ENCODE measurements around the gene POMP. TPM values are rescaled to one million over a fixed set of nuclear protein-coding genes. Genes with fewer than 3 reads are reported as not detected.

POMP gene
- total RNA-seq, 1 donor from 2014 or later: 23.8 TPM

GRCh38 chr13:28707629-28708427, 48.9 kb downstream of the POMP start:
- no peak for TF ChIP-seq POLR2AphosphoS5 (IDR thresholded peaks at IDR 0.05; ENCODE audit: insufficient read depth in 1 of 2, low read depth in 1 of 2)
- TF ChIP-seq POLR2A (IDR thresholded peaks at IDR 0.05): no peak
- no peak for TF ChIP-seq CTCF (IDR thresholded peaks at IDR 0.05)
- no peaks in the 10 kb centered on the region for H3K9me3 ChIP-seq
- DNase-seq (ENCODE audit: extremely low spot score in 2 of 2): no peak

GRCh38 chr13:28710161-28710560, 51.2 kb downstream of the POMP start:
- H3K4me3 ChIP-seq: no peak overlapping the region
- no peaks in the 10 kb centered on the region for H3K9me3 ChIP-seq
- no peak overlapping the region for H3K27ac ChIP-seq
- no peaks in the 10 kb centered on the region for H3K4me1 ChIP-seq
- TF ChIP-seq POLR2A (IDR thresholded peaks at IDR 0.05) (no peak), POLR2AphosphoS5 (IDR thresholded peaks at IDR 0.05; ENCODE audit: insufficient read depth in 1 of 2, low read depth in 1 of 2) (no peak), CTCF (IDR thresholded peaks at IDR 0.05) (no peak)
- DNase-seq (ENCODE audit: extremely low spot score in 2 of 2): no peak
- H3K27me3 ChIP-seq: no peaks in the 10 kb centered on the region
- intact Hi-C loops (cut with DNase I): no loop called here
- peaks cover 0 to 2% of the 10 kb centered on the region in 2 donors for H3K36me3 ChIP-seq

More at GRCh38 chr13:28707629-28708427, 48.9 kb downstream of the POMP start:
- Histone ChIP-seq H3K4me3 (no peak overlapping the region), H3K27ac (no peak overlapping the region), H3K27me3 (no peaks in the 10 kb centered on the region), H3K4me1 (no peaks in the 10 kb centered on the region), H3K36me3 (peaks cover 0 to 2% of the 10 kb centered on the region in 2 donors)
- intact Hi-C loops (cut with DNase I): no loop called here

- Histone ChIP-seq H3K4me3 (no peak overlapping the region), H3K36me3 (peaks cover 0 to 2% of the 10 kb centered on the region in 2 donors), H3K27me3 (no peaks in the 10 kb centered on the region), H3K9me3 (no peaks in the 10 kb centered on the region), H3K4me1 (peaks cover 26% of the 10 kb centered on the region), H3K27ac (no peak overlapping the region)
- TF ChIP-seq CTCF (IDR thresholded peaks at IDR 0.05): no peak
- no peak for TF ChIP-seq POLR2AphosphoS5 (IDR thresholded peaks at IDR 0.05; ENCODE audit: insufficient read depth in 1 of 2, low read depth in 1 of 2)
- TF ChIP-seq POLR2A (IDR thresholded peaks at IDR 0.05): no peak
- intact Hi-C loops (cut with DNase I): no loop called here
- no peak for DNase-seq (ENCODE audit: extremely low spot score in 2 of 2)
Measured at GRCh38 chr13:28714651-28715050, 55.7 kb downstream of the POMP start.

GRCh38 chr13:28716511-28716910, 57.6 kb downstream of the POMP start:
- TF ChIP-seq POLR2A (IDR thresholded peaks at IDR 0.05) (no peak), POLR2AphosphoS5 (IDR thresholded peaks at IDR 0.05; ENCODE audit: insufficient read depth in 1 of 2, low read depth in 1 of 2) (no peak), CTCF (IDR thresholded peaks at IDR 0.05) (no peak)
- H3K9me3 ChIP-seq: no peaks in the 10 kb centered on the region
- H3K4me1 ChIP-seq: peaks cover 28% of the 10 kb centered on the region
- no peak overlapping the region for H3K27ac ChIP-seq
- H3K27me3 ChIP-seq: no peaks in the 10 kb centered on the region
- H3K4me3 ChIP-seq: no peak overlapping the region
- intact Hi-C loops (cut with DNase I): no loop called here
- H3K36me3 ChIP-seq: peaks cover 0 to 2% of the 10 kb centered on the region in 2 donors
- no peak for DNase-seq (ENCODE audit: extremely low spot score in 2 of 2)

- DNase-seq (ENCODE audit: extremely low spot score in 2 of 2): no peak
- intact Hi-C loops (cut with DNase I): no loop called here
- no peaks in the 10 kb centered on the region for H3K9me3 ChIP-seq
- peaks cover 28% of the 10 kb centered on the region for H3K4me1 ChIP-seq
- H3K27ac ChIP-seq: no peak overlapping the region
- no peaks in the 10 kb centered on the region for H3K27me3 ChIP-seq
- peaks cover 0 to 2% of the 10 kb centered on the region in 2 donors for H3K36me3 ChIP-seq
- TF ChIP-seq POLR2A (IDR thresholded peaks at IDR 0.05): no peak
- TF ChIP-seq CTCF (IDR thresholded peaks at IDR 0.05): no peak
- no peak for TF ChIP-seq POLR2AphosphoS5 (IDR thresholded peaks at IDR 0.05; ENCODE audit: insufficient read depth in 1 of 2, low read depth in 1 of 2)
- no peak overlapping the region for H3K4me3 ChIP-seq
Measured at GRCh38 chr13:28717170-28717569, 58.2 kb downstream of the POMP start.

Data from vagina (tissue), 2 donors.